K562 (cell line): ENCODE results near the gene ZNF582. TPM values are rescaled to one million over a fixed set of nuclear protein-coding genes. Genes with fewer than 3 reads are reported as not detected.

Experiments used
- BMI1 ChIP-seq: fragments of 150-350 bp; IDR thresholded peaks from 2 replicates; pipeline ENCODE4 v1.6.1; 2014; ENCODE audit warnings: low read length
- CC2D1A ChIP-seq: fragments of 450-650 bp; IDR thresholded peaks from 2 replicates; pipeline ENCODE4 v1.6.1; 2017; ENCODE audit warnings: mild to moderate bottlenecking
- CEBPZ ChIP-seq: fragments of 150-350 bp; IDR thresholded peaks from 2 replicates; pipeline ENCODE4 v1.6.1; 2014; ENCODE audit warnings: low read depth, mild to moderate bottlenecking, low read length, borderline replicate concordance
- CTCF ChIP-seq, 3 experiments: IDR thresholded peaks in 2 of 3; conservative IDR thresholded peaks in 1 of 3; 2 replicates each; pipeline ENCODE4 v1.5.1; 2011 to 2012; ENCODE audit warnings: low read length in 3 of 3, mild to moderate bottlenecking in 3 of 3, control low read depth in 2 of 3, improper control_type of control experiment in 1 of 3, inconsistent platforms in 1 of 3, low read depth in 1 of 3, mixed read lengths in 1 of 3, moderate library complexity in 1 of 3; ENCODE audit not compliant: insufficient read depth in 2 of 3
- DEAF1 ChIP-seq: fragments of 450-650 bp; formaldehyde crosslinking; IDR thresholded peaks from 2 replicates; pipeline ENCODE4 v1.4.0; 2020; ENCODE audit warnings: mild to moderate bottlenecking, moderate library complexity
- FOS ChIP-seq: IDR thresholded peaks from 3 replicates; pipeline ENCODE4 v1.6.1; 2011; ENCODE audit not compliant: insufficient read length; ENCODE audit errors: extremely low read depth
- IRF1 ChIP-seq: sonication (generic); formaldehyde crosslinking; IDR thresholded peaks from 2 replicates; pipeline ENCODE4 v1.8.0; 2022; ENCODE audit warnings: missing genetic modification reagents, mild to moderate bottlenecking, borderline replicate concordance
- NCOA6 ChIP-seq: fragments of 450-650 bp; IDR thresholded peaks from 2 replicates; pipeline ENCODE4 v1.6.1; 2017; ENCODE audit warnings: mild to moderate bottlenecking
- RERE ChIP-seq: sonication (generic); formaldehyde crosslinking; IDR thresholded peaks from 2 replicates; pipeline ENCODE4 v1.8.0; 2023; ENCODE audit warnings: missing genetic modification reagents, mild to moderate bottlenecking, borderline replicate concordance
- SLC30A9 ChIP-seq: fragments of 250-450 bp; sonication (Bioruptor Pico); IDR thresholded peaks from 2 replicates; pipeline ENCODE4 v1.8.0; 2022; ENCODE audit warnings: mild to moderate bottlenecking, moderate library complexity
- ZNF263 ChIP-seq: sonication (generic); formaldehyde crosslinking; IDR thresholded peaks from 2 replicates; pipeline ENCODE4 v1.8.0; 2022; ENCODE audit warnings: mild to moderate bottlenecking, missing genetic modification reagents, borderline replicate concordance
- ZNF280B ChIP-seq: fragments of 250-450 bp; sonication (Bioruptor Pico); IDR thresholded peaks from 2 replicates; pipeline ENCODE4 v1.5.1; 2021; ENCODE audit warnings: mild to moderate bottlenecking
- polyA plus RNA-seq, 8 experiments: library from polyadenylated mRNA; depleted of rRNA in 4 of 8; stranded (reverse) in 5 of 8; unstranded in 3 of 8; fragments of >200 nt; fragmentation: Nextera tagmentation in 2 of 8; fragmentation: Illumina TruSeq in 1 of 8; extraction: Ambion mirVana in 2 of 8; extraction: Trizol in 1 of 8; gene quantifications; 2 replicates each; pipeline versions ENCODE4 v1.2.1 to v1.2.3, GENCODE V29; 2011 to 2014; ENCODE audit warnings: inconsistent platforms in 1 of 8, missing spikeins in 1 of 8
- total RNA-seq, 7 experiments: library from RNA; depleted of rRNA in 6 of 7; stranded (reverse); fragments of >200 nt in 6 of 7; fragmentation: Illumina TruSeq in 2 of 7; extraction: Trizol in 2 of 7; gene quantifications; 2 replicates each; pipeline versions ENCODE4 v1.2.1 to v1.2.3, GENCODE V29; 2011 to 2021; ENCODE audit warnings: low replicate concordance in 1 of 7

ZNF582 gene
- total and polyA plus RNA-seq, 9 of the 15 experiments (the other 6 are each of a cell fraction or from before 2014, with no cell fraction given), result 0.72 to 3.3 (median 1.6) TPM

- TF ChIP-seq ZNF280B (CRISPR knock-in tag), result no peak
- no peak for TF ChIP-seq FOS
- TF ChIP-seq CEBPZ, result no peak
- TF ChIP-seq CC2D1A, result 0 out of 2 replicates have a peak, but pooled peaks have one; percentile 28
- TF ChIP-seq SLC30A9 (CRISPR knock-in tag), result no peak
- TF ChIP-seq BMI1, result no peak
- TF ChIP-seq DEAF1, result no peak
- TF ChIP-seq RERE, result no peak
- peak; percentile 51 to 57 (median 51) for TF ChIP-seq CTCF (IDR thresholded peaks at IDR 0.05 in 2 of 3, conservative IDR thresholded peaks at IDR 0.05 in 1 of 3; ENCODE audit: insufficient read depth in 2 of 3, low read depth in 1 of 3, low read length in 3 of 3)
- no peak for TF ChIP-seq ZNF263 (CRISPR knock-in tag)
- TF ChIP-seq NCOA6, result no peak
- no peak for TF ChIP-seq IRF1
These were observed 45.0 kb downstream of the ZNF582 start (continued) for GRCh38 chr19:56348289-56348877.
